DOHH2 (cell line): Measurements from ENCODE around the gene FOXK2.

Source experiments
- H3F3A ChIP-seq: fragments of 200-600 bp; sonication (generic), shearing (Covaris generic); 2 replicates; pipeline ENCODE4 v1.6.0; 2016; ENCODE audit warnings: antibody characterized with exemption, mild to moderate bottlenecking; ENCODE audit not compliant: control insufficient read depth, insufficient read depth
- H3K27ac ChIP-seq: fragments of 200-600 bp; sonication (generic); 2 replicates; pipeline ENCODE4 v1.5.1; 2014; ENCODE audit warnings: low read depth, mild to moderate bottlenecking, low read length, moderate library complexity
- H3K27me3 ChIP-seq: fragments of 200-600 bp; sonication (generic); 2 replicates; pipeline ENCODE4 v1.6.1; 2014; ENCODE audit warnings: mild to moderate bottlenecking, low read length, mixed read lengths; ENCODE audit not compliant: control insufficient read depth
- H3K36me3 ChIP-seq: fragments of 200-600 bp; sonication (generic); 2 replicates; pipeline ENCODE4 v1.6.1; 2014; ENCODE audit warnings: mild to moderate bottlenecking, low read length, moderate library complexity, mixed read lengths; ENCODE audit not compliant: control insufficient read depth
- H3K4me1 ChIP-seq: fragments of 200-600 bp; sonication (generic); 2 replicates; pipeline ENCODE4 v1.6.1; 2014; ENCODE audit warnings: mild to moderate bottlenecking, low read length, mixed read lengths; ENCODE audit not compliant: control insufficient read depth
- H3K4me2 ChIP-seq: fragments of 200-600 bp; sonication (generic); 2 replicates; pipeline ENCODE4 v1.6.0; 2014; ENCODE audit warnings: mild to moderate bottlenecking, low read length, moderate library complexity
- H3K4me3 ChIP-seq: fragments of 200-600 bp; sonication (generic); 2 replicates; pipeline ENCODE4 v1.5.1; 2014; ENCODE audit warnings: mild to moderate bottlenecking, low read length, mixed read lengths
- H3K79me2 ChIP-seq: fragments of 200-600 bp; sonication (generic); 2 replicates; pipeline ENCODE4 v1.6.1; 2014; ENCODE audit warnings: mild to moderate bottlenecking, low read length, mixed read lengths; ENCODE audit not compliant: control insufficient read depth
- H3K9me2 ChIP-seq: fragments of 200-600 bp; sonication (generic); replicated peaks from 2 replicates; pipeline ENCODE4 v1.6.1; 2014; ENCODE audit warnings: mild to moderate bottlenecking, low read length, mixed read lengths; ENCODE audit not compliant: control insufficient read depth
- H3K9me3 ChIP-seq: fragments of 200-600 bp; sonication (generic); 2 replicates; pipeline ENCODE4 v1.6.1; 2014; ENCODE audit warnings: antibody characterized with exemption, low read length, mixed read lengths; ENCODE audit not compliant: control insufficient read depth, insufficient read depth
- H4K20me1 ChIP-seq: fragments of 200-600 bp; sonication (generic); 2 replicates; pipeline ENCODE4 v1.6.0; 2014; ENCODE audit warnings: low read depth, mild to moderate bottlenecking, antibody characterized with exemption, low read length, moderate library complexity; ENCODE audit not compliant: control insufficient read depth, insufficient read depth
- CTCF ChIP-seq: fragments of 200-600 bp; sonication (generic); IDR thresholded peaks from one replicate; pipeline ENCODE4 v1.5.1; 2014; ENCODE audit warnings: antibody characterized with exemption, mild to moderate bottlenecking, low read depth, low read length; ENCODE audit not compliant: poor library complexity, severe bottlenecking
- EZH2phosphoT487 ChIP-seq: fragments of 200-600 bp; sonication (generic); IDR thresholded peaks from 2 replicates; pipeline ENCODE4 v1.6.1; 2017; ENCODE audit warnings: borderline replicate concordance, mild to moderate bottlenecking, antibody characterized with exemption, low read length, moderate library complexity, mixed read lengths

The FOXK2 gene

GRCh38 chr17:82615084-82616020 lies 95.8 kb downstream of the FOXK2 start:
- H3K9me2 ChIP-seq, result no peaks in the 10 kb centered on the region
- peaks cover 52% of the 10 kb centered on the region for H3K36me3 ChIP-seq
- no peak overlapping the region for H3K4me3 ChIP-seq
- H3K4me1 ChIP-seq, result peaks cover 6% of the 10 kb centered on the region; the same call in 1 of the 2 replicates
- no peak overlapping the region for H3K27ac ChIP-seq
- no peak overlapping the region for H3K4me2 ChIP-seq
- TF ChIP-seq EZH2phosphoT487, result no peak
- peak; percentile 20 for TF ChIP-seq CTCF
- no peaks in the 10 kb centered on the region for H3K27me3 ChIP-seq
- no peaks in the 10 kb centered on the region for H3K79me2 ChIP-seq
- no peaks in the 10 kb centered on the region for H4K20me1 ChIP-seq
- H3F3A ChIP-seq, result no peaks in the 10 kb centered on the region
- H3K9me3 ChIP-seq, result no peaks in the 10 kb centered on the region

- Histone ChIP-seq H3K4me2 (no peak overlapping the region), H4K20me1 (no peaks in the 10 kb centered on the region), H3K9me2 (no peaks in the 10 kb centered on the region), H3K9me3 (no peaks in the 10 kb centered on the region), H3K4me1 (peaks cover 6% of the 10 kb centered on the region; the same call in 1 of the 2 replicates), H3K36me3 (peaks cover 56% of the 10 kb centered on the region), H3F3A (no peaks in the 10 kb centered on the region), H3K79me2 (no peaks in the 10 kb centered on the region), H3K27me3 (no peaks in the 10 kb centered on the region), H3K4me3 (no peak overlapping the region), H3K27ac (no peak overlapping the region)
- TF ChIP-seq CTCF (peak; percentile 4), EZH2phosphoT487 (no peak)
Observed at GRCh38 chr17:82616021-82616711, 96.6 kb downstream of the FOXK2 start.

GRCh38 chr17:82619211-82619610 lies 99.7 kb downstream of the FOXK2 start:
- Histone ChIP-seq H3F3A (no peaks in the 10 kb centered on the region), H3K9me2 (no peaks in the 10 kb centered on the region), H3K36me3 (peaks cover 73% of the 10 kb centered on the region), H3K4me2 (no peak overlapping the region), H3K4me3 (no peak overlapping the region), H4K20me1 (no peaks in the 10 kb centered on the region), H3K79me2 (no peaks in the 10 kb centered on the region), H3K4me1 (no peaks in the 10 kb centered on the region), H3K27ac (no peak overlapping the region), H3K9me3 (no peaks in the 10 kb centered on the region), H3K27me3 (no peaks in the 10 kb centered on the region)
- TF ChIP-seq EZH2phosphoT487, result no peak
- no peak for TF ChIP-seq CTCF
